SH-SY5Y (cell line): Measurements from ENCODE around the gene LMO4.

ENCODE experiments used
- GATA2 ChIP-seq: IDR thresholded peaks from 2 replicates; pipeline ENCODE4 v1.6.1; 2011; ENCODE audit warnings: mild to moderate bottlenecking, low read depth, low read length
- GATA3 ChIP-seq: IDR thresholded peaks from 2 replicates; pipeline ENCODE4 v1.6.1; 2011; ENCODE audit warnings: low read depth, mild to moderate bottlenecking, low read length, moderate library complexity

GRCh38 chr1:87388411-87388810 is 59.7 kb downstream of the LMO4 start:
- TF ChIP-seq GATA2 (no peak), GATA3 (no peak)
